ENCODE results near the gene ATAD3B.

DNA sequence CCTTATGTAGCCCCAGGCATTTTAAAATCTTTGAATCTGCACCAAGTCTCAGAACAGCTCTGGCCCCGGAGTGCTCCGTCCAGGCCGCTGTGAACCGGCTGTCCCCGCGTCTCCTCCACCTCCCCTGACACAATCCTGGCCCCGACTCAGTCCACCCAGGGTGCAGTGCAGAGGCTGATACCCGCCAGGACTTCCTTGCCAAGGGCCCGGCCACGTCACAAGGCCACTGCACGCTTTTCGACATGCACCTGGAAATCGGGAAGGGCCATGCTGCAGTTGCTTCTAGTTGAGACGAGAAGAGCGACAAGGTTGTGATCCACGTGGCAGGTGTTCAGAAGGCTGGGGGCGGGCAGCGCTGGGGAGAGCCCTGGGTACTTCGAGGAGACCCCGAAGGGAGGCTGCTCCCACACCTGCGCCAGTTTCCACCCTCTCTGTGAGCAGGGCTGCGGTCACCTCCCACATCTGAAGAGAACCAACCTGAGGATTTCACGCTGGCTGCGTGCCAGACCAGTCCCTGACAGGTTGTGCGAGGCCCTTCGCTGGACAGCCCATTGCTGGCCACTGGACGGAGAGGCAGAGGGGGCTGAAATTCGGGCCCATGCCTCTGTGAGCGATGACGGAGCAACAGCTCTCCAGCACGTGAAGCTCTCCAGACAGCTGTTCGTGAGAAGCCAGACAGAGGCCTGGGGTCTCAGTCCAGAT lies 29.3 kb upstream of the ATAD3B start:
- TF ChIP-seq, protein P1, sequence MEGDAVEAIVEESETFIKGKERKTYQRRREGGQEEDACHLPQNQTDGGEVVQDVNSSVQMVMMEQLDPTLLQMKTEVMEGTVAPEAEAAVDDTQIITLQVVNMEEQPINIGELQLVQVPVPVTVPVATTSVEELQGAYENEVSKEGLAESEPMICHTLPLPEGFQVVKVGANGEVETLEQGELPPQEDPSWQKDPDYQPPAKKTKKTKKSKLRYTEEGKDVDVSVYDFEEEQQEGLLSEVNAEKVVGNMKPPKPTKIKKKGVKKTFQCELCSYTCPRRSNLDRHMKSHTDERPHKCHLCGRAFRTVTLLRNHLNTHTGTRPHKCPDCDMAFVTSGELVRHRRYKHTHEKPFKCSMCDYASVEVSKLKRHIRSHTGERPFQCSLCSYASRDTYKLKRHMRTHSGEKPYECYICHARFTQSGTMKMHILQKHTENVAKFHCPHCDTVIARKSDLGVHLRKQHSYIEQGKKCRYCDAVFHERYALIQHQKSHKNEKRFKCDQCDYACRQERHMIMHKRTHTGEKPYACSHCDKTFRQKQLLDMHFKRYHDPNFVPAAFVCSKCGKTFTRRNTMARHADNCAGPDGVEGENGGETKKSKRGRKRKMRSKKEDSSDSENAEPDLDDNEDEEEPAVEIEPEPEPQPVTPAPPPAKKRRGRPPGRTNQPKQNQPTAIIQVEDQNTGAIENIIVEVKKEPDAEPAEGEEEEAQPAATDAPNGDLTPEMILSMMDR (conservative IDR thresholded peaks at IDR 0.05; ENCODE audit: low read depth, low read length), result no peak
- no peak for TF ChIP-seq EZH2 (IDR thresholded peaks at IDR 0.05; ENCODE audit: borderline replicate concordance, low read depth, low read length, poor library complexity, severe bottlenecking)

All from A673 (cell line).